IPS-NIHi11 (cell line): ENCODE results near the gene CLIC6.
"Not testable (repeated sequence)": the region's sequence is repeated elsewhere in the genome, so short reads cannot be mapped to it uniquely, and the experiment has no call there.

ENCODE experiments used
- DNase-seq: peaks from one replicate; pipeline ENCODE4 v3.0.0; 2012; ENCODE audit warnings: mixed read lengths, low spot score

Gene CLIC6

GRCh38 chr21:34693192-34693810, 24.5 kb downstream of the CLIC6 start:
- peak; percentile 73 for DNase-seq

- no peak for DNase-seq
Observed at GRCh38 chr21:34695434-34695833, 26.6 kb downstream of the CLIC6 start.

GRCh38 chr21:34696121-34696520, 27.3 kb downstream of the CLIC6 start:
- no peak for DNase-seq

GRCh38 chr21:34697826-34698225, 29.0 kb downstream of the CLIC6 start:
- no peak for DNase-seq

GRCh38 chr21:34698270-34699015, 29.6 kb downstream of the CLIC6 start:
- no peak for DNase-seq

GRCh38 chr21:34700605-34701004, 31.8 kb downstream of the CLIC6 start:
- DNase-seq = no peak

- DNase-seq = no peak
Observed at GRCh38 chr21:34701726-34702125, 32.9 kb downstream of the CLIC6 start.

- no peak for DNase-seq
Observed at GRCh38 chr21:34702341-34703170, 33.8 kb downstream of the CLIC6 start.

GRCh38 chr21:34703571-34703970, 34.8 kb downstream of the CLIC6 start:
- no peak for DNase-seq

- DNase-seq = no peak
Observed at GRCh38 chr21:34704119-34704518, 35.3 kb downstream of the CLIC6 start.

- DNase-seq = no peak
Observed at GRCh38 chr21:34705011-34705410, 36.2 kb downstream of the CLIC6 start.

- DNase-seq = no peak
Observed at GRCh38 chr21:34706337-34706736, 37.5 kb downstream of the CLIC6 start.

GRCh38 chr21:34707876-34708325, 39.1 kb downstream of the CLIC6 start:
- no peak for DNase-seq

GRCh38 chr21:34713621-34714020, 44.8 kb downstream of the CLIC6 start:
- no peak for DNase-seq

GRCh38 chr21:34715518-34715917, 46.7 kb downstream of the CLIC6 start:
- no peak for DNase-seq

- no peak for DNase-seq
Observed at GRCh38 chr21:34715985-34716596, 47.3 kb downstream of the CLIC6 start.

- not testable (repeated sequence) for DNase-seq
Observed at GRCh38 chr21:34718529-34718928, 49.7 kb downstream of the CLIC6 start.

- DNase-seq = peak; percentile 84
Observed at GRCh38 chr21:34722684-34723300, 54.0 kb downstream of the CLIC6 start.

- no peak for DNase-seq
Observed at GRCh38 chr21:34724131-34724856, 55.5 kb downstream of the CLIC6 start.

GRCh38 chr21:34724857-34725195, 56.0 kb downstream of the CLIC6 start:
- no peak for DNase-seq

- no peak for DNase-seq
Observed at GRCh38 chr21:34726627-34727337, 58.0 kb downstream of the CLIC6 start.
